A549 (cell line): ENCODE data around the gene PXK.
"Not testable (repeated sequence)": the region's sequence is repeated elsewhere in the genome, so short reads cannot be mapped to it uniquely, and the experiment has no call there.

Source experiments
- CTCF ChIP-seq: fragments of >200 bp; sonication (Bioruptor Twin); formaldehyde crosslinking; IDR thresholded peaks from 3 replicates; pipeline ENCODE4 v1.5.1; 2016
- HDAC2 ChIP-seq: fragments of 200-600 bp; sonication (generic); IDR thresholded peaks from 2 replicates; pipeline ENCODE4 v1.6.1; 2016
- MYC ChIP-seq: IDR thresholded peaks from 2 replicates; pipeline ENCODE4 v1.6.1; 2012; ENCODE audit warnings: mild to moderate bottlenecking, inconsistent platforms, low read length, improper control_type of control experiment, borderline replicate concordance
- POLR2AphosphoS2 ChIP-seq: conservative IDR thresholded peaks from 2 replicates; pipeline ENCODE4 v1.6.1; 2012; ENCODE audit warnings: low read length, improper control_type of control experiment, inconsistent platforms
- TF ChIP-seq, protein P1 (sequence below): fragments of 450-650 bp; IDR thresholded peaks from 2 replicates; pipeline ENCODE4 v1.6.1; 2014; ENCODE audit warnings: antibody characterized with exemption

GRCh38 chr3:58440996-58441355, 108.3 kb downstream of the PXK start:
- not testable (repeated sequence) for TF ChIP-seq CTCF, POLR2AphosphoS2, MYC, HDAC2
- TF ChIP-seq, protein P1, sequence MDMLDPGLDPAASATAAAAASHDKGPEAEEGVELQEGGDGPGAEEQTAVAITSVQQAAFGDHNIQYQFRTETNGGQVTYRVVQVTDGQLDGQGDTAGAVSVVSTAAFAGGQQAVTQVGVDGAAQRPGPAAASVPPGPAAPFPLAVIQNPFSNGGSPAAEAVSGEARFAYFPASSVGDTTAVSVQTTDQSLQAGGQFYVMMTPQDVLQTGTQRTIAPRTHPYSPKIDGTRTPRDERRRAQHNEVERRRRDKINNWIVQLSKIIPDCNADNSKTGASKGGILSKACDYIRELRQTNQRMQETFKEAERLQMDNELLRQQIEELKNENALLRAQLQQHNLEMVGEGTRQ, result not testable (repeated sequence)
